ENCODE results near the gene EDIL3.

Gene EDIL3

DNA sequence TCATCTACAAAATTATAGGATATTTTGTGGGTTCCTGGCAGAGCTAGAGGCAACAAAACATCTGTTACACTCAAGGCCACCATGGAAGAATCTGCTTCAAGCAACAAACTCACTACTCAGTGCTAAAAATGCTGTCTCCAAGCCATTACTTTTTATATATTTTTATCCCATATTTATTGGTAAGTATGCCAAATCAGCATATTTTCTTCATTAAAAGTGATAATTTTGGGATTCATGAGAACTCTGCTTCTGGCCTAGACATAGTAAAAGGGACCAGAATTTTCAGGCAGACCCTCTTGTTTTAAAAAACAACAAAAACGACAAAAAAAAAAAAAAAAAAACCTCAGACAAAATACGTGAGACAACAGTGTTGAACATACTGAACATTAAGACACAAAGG, 236.0 kb downstream of the EDIL3 start:
- FAIRE-seq, result no peak

- no peak for FAIRE-seq
These were observed 247.1 kb downstream of the EDIL3 start for GRCh38 chr5:84137541-84137940.

DNA sequence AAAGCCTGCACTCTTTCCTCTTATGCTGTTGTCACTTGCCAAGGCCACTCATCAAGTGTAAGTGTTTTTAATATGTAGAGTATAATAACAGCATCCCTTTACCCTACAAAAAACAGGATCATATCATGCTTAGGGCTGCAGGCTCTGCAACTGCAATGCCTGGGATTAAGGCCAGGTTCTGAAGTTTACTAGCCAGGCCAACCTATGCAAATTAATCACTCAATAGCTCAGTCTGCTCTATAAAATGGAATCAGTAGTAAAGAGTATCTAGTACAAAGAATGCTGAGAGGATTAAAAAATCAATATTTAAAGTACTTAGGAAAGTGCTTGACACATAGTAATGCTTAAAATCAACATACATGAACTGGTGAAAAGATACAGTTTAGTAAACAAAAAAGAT, 253.3 kb downstream of the EDIL3 start:
- FAIRE-seq, result no peak

- FAIRE-seq, result no peak
These were observed 254.6 kb downstream of the EDIL3 start for GRCh38 chr5:84130006-84130580.

GRCh38 chr5:84125216-84125615, 259.5 kb downstream of the EDIL3 start:
- FAIRE-seq, result no peak

- no peak for FAIRE-seq
These were observed 265.4 kb downstream of the EDIL3 start for GRCh38 chr5:84119252-84119651.

DNA sequence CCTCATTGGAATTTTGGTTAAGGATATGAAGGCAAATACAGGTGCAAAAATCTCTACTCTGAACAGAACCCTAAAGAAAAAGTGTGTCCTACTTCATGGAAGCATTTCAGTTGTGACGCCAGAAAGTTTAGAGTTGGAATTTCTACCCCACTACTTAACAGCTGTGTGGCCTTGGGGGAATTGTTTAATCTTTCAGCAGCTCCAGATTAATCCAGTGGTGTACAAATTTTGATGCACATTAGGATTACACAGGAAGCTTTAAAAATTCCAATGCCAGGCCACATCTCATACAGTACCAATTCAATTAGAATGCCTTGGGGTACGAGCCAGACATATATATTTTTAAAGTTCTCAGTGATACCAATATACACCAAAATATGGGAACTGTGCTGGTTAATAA, 266.1 kb downstream of the EDIL3 start:
- FAIRE-seq, result no peak

- no peak for FAIRE-seq
These were observed 269.0 kb downstream of the EDIL3 start for GRCh38 chr5:84115727-84116126.

GRCh38 chr5:84113246-84114105, 271.2 kb downstream of the EDIL3 start:
- no peak for FAIRE-seq

GRCh38 chr5:84092738-84093137, 291.9 kb downstream of the EDIL3 start:
- FAIRE-seq, result no peak

DNA sequence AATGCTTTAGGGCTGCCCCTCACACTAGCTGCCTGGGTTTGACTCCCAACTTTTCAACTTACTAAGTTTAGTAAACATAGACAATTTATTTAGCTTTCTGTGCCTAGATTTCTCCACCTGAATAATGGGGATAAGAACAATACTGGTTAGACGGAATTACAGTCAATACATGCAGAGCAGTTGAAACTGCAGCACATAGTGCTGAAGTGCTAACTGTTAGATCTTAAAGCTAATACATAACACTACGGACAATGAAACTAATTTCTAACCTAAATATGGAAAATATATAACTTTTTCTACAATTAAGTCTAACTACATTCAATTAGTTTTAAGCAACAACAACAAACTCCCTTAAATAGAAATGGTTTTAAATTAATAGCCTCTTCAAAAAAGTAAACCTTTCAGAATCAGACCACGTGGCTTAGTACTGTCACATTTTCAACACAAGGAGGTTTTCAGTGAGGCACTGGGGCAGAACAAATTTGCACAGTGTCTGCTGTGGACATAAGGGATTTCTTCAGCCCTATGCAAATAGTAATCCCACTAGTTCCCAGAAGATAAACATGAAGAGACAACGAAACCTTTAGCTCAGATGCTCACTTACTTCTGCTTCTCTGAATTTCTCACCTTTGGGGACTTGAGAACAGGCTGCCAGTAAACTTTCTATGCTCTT, 293.4 kb downstream of the EDIL3 start:
- FAIRE-seq, result no peak

DNA sequence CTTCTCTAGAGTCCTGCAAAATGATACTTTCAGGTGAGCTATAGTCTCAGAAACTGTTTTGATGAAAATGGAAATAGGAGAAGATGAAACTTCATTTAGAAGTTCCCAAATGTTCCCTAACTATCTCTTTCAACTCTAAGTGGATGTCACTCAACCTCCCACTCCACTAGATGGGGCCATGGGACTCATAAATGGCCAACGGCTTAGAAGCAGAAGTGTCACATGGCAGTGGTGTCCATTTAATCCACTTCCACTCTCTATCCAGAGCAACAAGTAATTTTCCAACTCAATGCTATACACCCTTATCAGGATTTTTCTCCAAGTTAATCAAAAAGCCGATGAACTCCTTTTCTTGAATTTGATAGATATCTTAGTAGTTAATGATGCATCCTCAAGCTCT, 295.7 kb downstream of the EDIL3 start:
- FAIRE-seq, result no peak

GRCh38 chr5:84086511-84086910, 298.2 kb downstream of the EDIL3 start:
- no peak for FAIRE-seq

DNA sequence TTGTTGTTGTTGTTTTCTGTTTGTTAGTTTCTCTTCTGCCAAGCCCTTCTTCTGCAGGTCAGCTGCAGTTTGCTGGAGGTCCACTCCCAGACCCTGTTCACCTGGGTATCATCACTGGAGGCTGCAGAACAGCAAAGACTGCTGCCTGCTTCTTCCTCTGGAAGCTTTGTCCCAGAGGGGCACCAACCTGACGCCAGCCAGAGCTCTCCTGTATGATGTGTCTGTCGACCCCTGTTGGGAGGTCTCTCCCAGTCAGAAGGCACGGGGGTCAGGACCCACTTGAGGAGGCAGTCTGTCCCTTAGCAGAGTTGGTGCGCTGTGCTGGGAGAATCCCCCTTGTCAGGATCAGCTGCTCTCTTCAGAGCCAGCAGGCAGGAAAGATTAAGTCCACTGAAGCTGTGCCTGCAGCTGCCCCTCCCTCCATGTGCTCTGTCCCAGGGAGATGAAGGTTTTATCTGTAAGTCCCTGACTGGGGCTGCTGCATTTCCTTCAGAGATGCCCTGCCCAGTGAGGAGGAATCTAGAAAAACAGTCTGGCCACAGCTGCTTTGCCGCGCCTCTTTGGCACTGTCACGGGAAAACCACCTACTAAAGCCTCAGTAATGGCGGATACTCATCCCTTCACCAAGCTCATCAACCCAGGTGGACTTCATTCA, 299.2 kb downstream of the EDIL3 start:
- no peak for FAIRE-seq

- no peak for FAIRE-seq
These were observed 303.8 kb downstream of the EDIL3 start for GRCh38 chr5:84080908-84081307.

DNA sequence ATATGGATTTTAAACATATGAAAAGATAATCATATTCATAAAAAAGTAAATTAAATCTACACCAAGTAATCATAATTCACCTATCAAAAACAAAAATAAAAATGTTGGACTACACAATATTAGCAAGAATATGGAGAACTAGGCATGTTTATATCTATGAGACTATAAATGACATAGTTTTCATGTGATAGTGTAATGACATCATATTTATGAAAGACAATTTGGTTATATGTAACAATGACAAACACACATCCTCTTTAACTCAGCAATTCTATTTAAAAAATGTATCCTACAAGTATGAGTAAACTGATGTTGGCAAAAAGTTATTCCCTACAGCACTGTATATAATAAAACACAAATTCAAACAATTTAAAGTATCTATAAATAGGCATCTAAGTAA, 312.3 kb downstream of the EDIL3 start:
- no peak for FAIRE-seq

DNA sequence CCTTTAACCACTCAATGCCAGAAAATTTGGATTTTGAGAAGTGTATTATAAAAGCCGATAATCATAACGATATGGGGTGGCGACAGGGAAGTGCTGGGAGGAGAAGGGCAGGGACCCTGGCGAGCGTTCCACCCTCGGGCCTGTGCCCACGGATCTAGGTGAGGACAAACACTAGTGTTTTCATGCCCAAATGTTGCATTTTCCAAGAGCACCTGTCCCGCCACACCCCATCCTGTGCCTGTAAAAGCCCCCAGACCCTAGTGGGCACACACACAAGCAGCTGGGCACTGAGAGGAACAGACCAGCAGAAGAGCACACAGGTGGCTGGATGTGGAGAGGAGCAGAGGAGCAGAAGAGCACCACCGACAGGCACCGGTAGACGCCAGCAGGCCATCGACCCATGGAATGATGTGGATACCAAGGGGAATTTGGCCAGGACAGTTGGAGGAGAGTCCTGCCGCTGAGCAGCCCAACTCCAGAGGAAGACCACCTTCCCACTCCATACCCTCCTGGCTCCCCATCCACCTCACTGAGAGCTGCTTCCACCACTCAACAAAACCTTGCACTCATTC, 315.0 kb downstream of the EDIL3 start:
- FAIRE-seq, result no peak

- FAIRE-seq, result no peak
These were observed 321.6 kb downstream of the EDIL3 start for GRCh38 chr5:84063041-84063440.

DNA sequence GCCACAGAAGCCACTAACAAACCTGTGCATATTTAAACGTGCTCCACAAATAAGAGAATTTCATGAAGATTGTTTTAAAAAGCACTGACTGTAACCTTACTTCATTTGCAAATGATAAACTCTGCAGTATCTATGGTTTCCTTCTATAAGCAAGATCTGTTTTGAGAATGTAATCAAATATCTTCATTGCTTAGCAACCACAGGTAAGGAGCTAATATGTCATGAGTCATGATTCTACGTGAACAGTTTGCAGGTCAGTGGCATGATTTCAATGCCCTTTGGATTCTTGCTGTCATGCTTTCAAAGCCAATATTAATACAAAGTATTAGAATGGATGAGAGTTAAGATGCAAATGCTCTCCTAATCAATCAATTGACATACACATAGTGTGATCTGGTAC, 325.0 kb downstream of the EDIL3 start:
- no peak for FAIRE-seq

- FAIRE-seq, result no peak
These were observed 326.1 kb downstream of the EDIL3 start for GRCh38 chr5:84058561-84058960.

DNA sequence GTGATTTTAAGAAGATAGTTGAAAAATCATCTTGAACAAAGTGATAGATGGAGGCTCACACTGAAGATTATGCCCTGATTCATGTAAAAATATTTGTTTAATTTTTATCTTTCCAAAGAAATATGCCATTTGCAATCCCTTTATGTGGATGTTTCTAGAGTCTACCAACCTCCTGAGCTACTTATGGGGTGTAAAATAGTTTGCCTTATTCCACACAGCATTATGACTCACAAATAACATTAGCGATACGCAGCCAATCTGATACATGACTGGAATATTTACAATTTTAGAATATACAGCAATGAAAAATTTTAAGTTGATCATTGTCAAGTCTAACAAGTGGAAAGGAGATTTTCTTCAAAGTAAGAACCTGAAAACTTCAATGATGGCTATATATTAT, 327.5 kb downstream of the EDIL3 start:
- no peak for FAIRE-seq

- no peak for FAIRE-seq
These were observed 338.7 kb downstream of the EDIL3 start for GRCh38 chr5:84045964-84046363.

GRCh38 chr5:84036842-84037241, 347.8 kb downstream of the EDIL3 start:
- no peak for FAIRE-seq

All from TTC549 (cell line).